ENCODE measurements around the gene EPB42. TPM values are rescaled to one million over a fixed set of nuclear protein-coding genes. Genes with fewer than 3 reads are reported as not detected.
"Not testable (repeated sequence)": the region's sequence is repeated elsewhere in the genome, so short reads cannot be mapped to it uniquely, and the experiment has no call there.

EPB42 gene
- total RNA-seq, 1 experiment from 2014 or later = not detected

GRCh38 chr15:43168192-43169107 lies 52.4 kb downstream of the EPB42 start (continued):
- TF ChIP-seq ZNF423 (CRISPR knock-in tag; IDR thresholded peaks at IDR 0.05) = no peak
- TF ChIP-seq, protein P1, sequence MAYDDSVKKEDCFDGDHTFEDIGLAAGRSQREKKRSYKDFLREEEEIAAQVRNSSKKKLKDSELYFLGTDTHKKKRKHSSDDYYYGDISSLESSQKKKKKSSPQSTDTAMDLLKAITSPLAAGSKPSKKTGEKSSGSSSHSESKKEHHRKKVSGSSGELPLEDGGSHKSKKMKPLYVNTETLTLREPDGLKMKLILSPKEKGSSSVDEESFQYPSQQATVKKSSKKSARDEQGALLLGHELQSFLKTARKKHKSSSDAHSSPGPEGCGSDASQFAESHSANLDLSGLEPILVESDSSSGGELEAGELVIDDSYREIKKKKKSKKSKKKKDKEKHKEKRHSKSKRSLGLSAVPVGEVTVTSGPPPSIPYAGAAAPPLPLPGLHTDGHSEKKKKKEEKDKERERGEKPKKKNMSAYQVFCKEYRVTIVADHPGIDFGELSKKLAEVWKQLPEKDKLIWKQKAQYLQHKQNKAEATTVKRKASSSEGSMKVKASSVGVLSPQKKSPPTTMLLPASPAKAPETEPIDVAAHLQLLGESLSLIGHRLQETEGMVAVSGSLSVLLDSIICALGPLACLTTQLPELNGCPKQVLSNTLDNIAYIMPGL (CRISPR knock-in tag; IDR thresholded peaks at IDR 0.05) = no peak

- Mint-ChIP-seq H3K36me3 (peaks cover 31% of the 10 kb centered on the region), H3K9me3 (peaks cover 21% of the 10 kb centered on the region)
- DNase-seq (ENCODE audit: low spot score); H3K27me3 Mint-ChIP-seq (ENCODE audit: low read depth); H3K27ac Mint-ChIP-seq; H3K4me3 Mint-ChIP-seq; ATAC-seq; H3K4me1 Mint-ChIP-seq; CTCF ChIA-PET; POLR2A ChIA-PET: not testable (repeated sequence)
Measured at GRCh38 chr15:43167261-43167660, 53.6 kb downstream of the EPB42 start.

- DNase-seq (ENCODE audit: low spot score) (no peak), ATAC-seq (no peak)
- peaks cover 10% of the 10 kb centered on the region for H3K4me1 Mint-ChIP-seq
- H3K9me3 Mint-ChIP-seq = peaks cover 20% of the 10 kb centered on the region
- no peak for TF ChIP-seq EMX1 (CRISPR knock-in tag; IDR thresholded peaks at IDR 0.05)
- no peak for TF ChIP-seq ERG (CRISPR knock-in tag; IDR thresholded peaks at IDR 0.05)
- TF ChIP-seq, protein P2, sequence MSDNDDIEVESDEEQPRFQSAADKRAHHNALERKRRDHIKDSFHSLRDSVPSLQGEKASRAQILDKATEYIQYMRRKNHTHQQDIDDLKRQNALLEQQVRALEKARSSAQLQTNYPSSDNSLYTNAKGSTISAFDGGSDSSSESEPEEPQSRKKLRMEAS (CRISPR knock-in tag; IDR thresholded peaks at IDR 0.05) = no peak
- TF ChIP-seq ETV6 (CRISPR knock-in tag; IDR thresholded peaks at IDR 0.05) = no peak
- ChIA-PET CTCF (no interaction called here), POLR2A (no interaction called here)
- no peak overlapping the region; the same call in 1 of the 2 replicates for H3K27ac Mint-ChIP-seq
- H3K36me3 Mint-ChIP-seq = peaks cover 28% of the 10 kb centered on the region
- H3K4me3 Mint-ChIP-seq = no peak overlapping the region
- no peaks in the 10 kb centered on the region for H3K27me3 Mint-ChIP-seq (ENCODE audit: low read depth)
Measured at GRCh38 chr15:43165801-43166325, 55.0 kb downstream of the EPB42 start.

DNA sequence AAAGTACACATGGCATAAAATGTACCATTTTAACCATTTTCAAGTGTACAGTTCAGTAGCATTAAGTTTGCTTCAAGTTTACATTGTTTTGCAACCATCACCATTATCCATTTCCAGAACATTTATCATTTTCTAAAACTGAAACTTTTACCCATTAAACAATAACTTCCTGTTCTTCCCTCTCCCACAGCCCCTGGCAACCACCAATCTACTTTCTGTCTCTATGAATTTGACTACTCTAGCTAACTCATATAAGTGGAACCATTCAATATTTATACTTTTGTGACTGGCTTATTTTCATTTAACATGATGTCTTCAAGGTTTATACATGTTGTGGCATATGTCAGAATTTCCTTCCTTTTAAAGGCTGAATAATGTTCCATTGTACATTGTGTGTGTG lies 67.5 kb downstream of the EPB42 start:
- Mint-ChIP-seq H3K9me3 (no peaks in the 10 kb centered on the region), H3K4me3 (no peak overlapping the region), H3K27me3 (ENCODE audit: low read depth) (no peaks in the 10 kb centered on the region), H3K36me3 (peaks cover 6% of the 10 kb centered on the region), H3K27ac (no peak overlapping the region), H3K4me1 (0 out of 2 replicates have a peak, but pooled peaks cover 3% of the 10 kb centered on the region)
- DNase-seq (ENCODE audit: low spot score) = no peak
- ATAC-seq = no peak
- ChIA-PET POLR2A (no interaction called here), CTCF (no interaction called here)
- TF ChIP-seq CBFB (CRISPR knock-in tag; IDR thresholded peaks at IDR 0.05; ENCODE audit: low read depth) (no peak), NFE2L1 (CRISPR knock-in tag; IDR thresholded peaks at IDR 0.05) (no peak), NR3C1 (CRISPR knock-in tag; conservative IDR thresholded peaks at IDR 0.05; ENCODE audit: low read depth) (no peak), AR (CRISPR knock-in tag; IDR thresholded peaks at IDR 0.05) (no peak), ZNF423 (CRISPR knock-in tag; IDR thresholded peaks at IDR 0.05) (no peak)
